HK-2 (cell line): ENCODE results near the gene TTLL11.
"Not testable (repeated sequence)": the region's sequence is repeated elsewhere in the genome, so short reads cannot be mapped to it uniquely, and the experiment has no call there.

Experiments
- DNase-seq: peaks from one replicate; pipeline ENCODE4 v3.0.0-alpha.2; 2018; ENCODE audit not compliant: unreplicated experiment

Gene TTLL11

GRCh38 chr9:121906074-121906870 is 186.8 kb downstream of the TTLL11 start:
- no peak for DNase-seq

- no peak for DNase-seq
These were observed 190.5 kb downstream of the TTLL11 start for GRCh38 chr9:121902461-121903135.

- no peak for DNase-seq
These were observed 191.5 kb downstream of the TTLL11 start for GRCh38 chr9:121901616-121902015.

- DNase-seq: no peak
These were observed 192.9 kb downstream of the TTLL11 start for GRCh38 chr9:121900163-121900562.

GRCh38 chr9:121898856-121899255 is 194.3 kb downstream of the TTLL11 start:
- no peak for DNase-seq

- DNase-seq: no peak
These were observed 196.0 kb downstream of the TTLL11 start for GRCh38 chr9:121897140-121897539.

GRCh38 chr9:121896545-121896943 is 196.6 kb downstream of the TTLL11 start:
- no peak for DNase-seq

- no peak for DNase-seq
These were observed 197.1 kb downstream of the TTLL11 start for GRCh38 chr9:121895818-121896544.

- no peak for DNase-seq
These were observed 197.8 kb downstream of the TTLL11 start for GRCh38 chr9:121895358-121895757.

- DNase-seq: not testable (repeated sequence)
These were observed 198.7 kb downstream of the TTLL11 start for GRCh38 chr9:121894380-121894779.

GRCh38 chr9:121893786-121894185 is 199.3 kb downstream of the TTLL11 start:
- no peak for DNase-seq

GRCh38 chr9:121892706-121893105 is 200.4 kb downstream of the TTLL11 start:
- no peak for DNase-seq

- DNase-seq: no peak
These were observed 202.4 kb downstream of the TTLL11 start for GRCh38 chr9:121890746-121891145.

GRCh38 chr9:121889990-121890563 is 203.0 kb downstream of the TTLL11 start:
- no peak for DNase-seq

GRCh38 chr9:121888438-121888775 is 204.7 kb downstream of the TTLL11 start:
- no peak for DNase-seq

GRCh38 chr9:121887553-121888437 is 205.3 kb downstream of the TTLL11 start:
- no peak for DNase-seq

- DNase-seq: no peak
These were observed 206.2 kb downstream of the TTLL11 start for GRCh38 chr9:121886759-121887485.

- DNase-seq: no peak
These were observed 207.7 kb downstream of the TTLL11 start for GRCh38 chr9:121885345-121885901.

- no peak for DNase-seq
These were observed 209.0 kb downstream of the TTLL11 start for GRCh38 chr9:121884057-121884541.
